ENCODE data around the gene FNBP1L.

The FNBP1L gene

DNA sequence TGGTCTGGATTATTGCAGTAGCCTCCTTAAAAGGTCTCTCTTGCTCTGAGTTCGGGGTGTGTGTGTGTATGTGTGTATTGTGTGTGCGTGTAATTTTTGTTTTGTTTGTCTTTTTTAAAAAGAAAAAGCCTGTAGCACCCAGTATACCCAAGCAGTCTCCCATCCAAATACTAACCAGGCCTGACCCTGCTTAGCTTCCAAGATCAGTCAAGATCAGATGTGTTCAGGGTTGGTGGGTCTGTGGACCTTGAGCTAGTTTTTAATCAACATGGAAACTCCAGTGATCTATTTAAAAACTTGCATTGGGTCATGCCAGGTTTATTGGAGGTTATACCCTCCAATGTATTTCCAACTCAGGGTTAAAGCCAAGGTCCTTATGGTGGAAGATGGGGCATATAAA is 40.3 kb downstream of the FNBP1L start:
- no peak overlapping the region for H3K4me3 ChIP-seq (ENCODE audit: low read depth, low read length)
- TF ChIP-seq, protein P1, sequence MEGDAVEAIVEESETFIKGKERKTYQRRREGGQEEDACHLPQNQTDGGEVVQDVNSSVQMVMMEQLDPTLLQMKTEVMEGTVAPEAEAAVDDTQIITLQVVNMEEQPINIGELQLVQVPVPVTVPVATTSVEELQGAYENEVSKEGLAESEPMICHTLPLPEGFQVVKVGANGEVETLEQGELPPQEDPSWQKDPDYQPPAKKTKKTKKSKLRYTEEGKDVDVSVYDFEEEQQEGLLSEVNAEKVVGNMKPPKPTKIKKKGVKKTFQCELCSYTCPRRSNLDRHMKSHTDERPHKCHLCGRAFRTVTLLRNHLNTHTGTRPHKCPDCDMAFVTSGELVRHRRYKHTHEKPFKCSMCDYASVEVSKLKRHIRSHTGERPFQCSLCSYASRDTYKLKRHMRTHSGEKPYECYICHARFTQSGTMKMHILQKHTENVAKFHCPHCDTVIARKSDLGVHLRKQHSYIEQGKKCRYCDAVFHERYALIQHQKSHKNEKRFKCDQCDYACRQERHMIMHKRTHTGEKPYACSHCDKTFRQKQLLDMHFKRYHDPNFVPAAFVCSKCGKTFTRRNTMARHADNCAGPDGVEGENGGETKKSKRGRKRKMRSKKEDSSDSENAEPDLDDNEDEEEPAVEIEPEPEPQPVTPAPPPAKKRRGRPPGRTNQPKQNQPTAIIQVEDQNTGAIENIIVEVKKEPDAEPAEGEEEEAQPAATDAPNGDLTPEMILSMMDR (IDR thresholded peaks at IDR 0.05; ENCODE audit: low read depth, low read length), result no peak

DNA sequence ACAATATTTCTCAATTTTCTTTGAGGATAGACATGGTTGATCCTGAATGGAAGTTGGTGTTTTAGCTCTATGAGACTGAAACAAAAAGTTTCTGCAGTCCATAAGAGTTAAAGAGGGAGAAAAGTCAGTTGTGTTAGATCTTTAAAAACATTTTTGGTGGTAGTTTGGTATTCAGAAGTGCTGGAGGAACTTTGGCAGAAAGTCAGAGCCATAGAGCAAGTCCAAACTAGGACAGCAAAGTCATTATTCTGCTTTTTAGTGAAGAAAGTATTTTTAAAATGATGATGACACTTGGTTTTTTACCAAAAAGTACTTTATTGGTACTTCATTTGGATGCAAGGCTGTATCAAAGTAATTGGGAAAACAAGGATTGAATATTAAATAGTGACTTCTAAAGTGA is 41.8 kb downstream of the FNBP1L start:
- TF ChIP-seq, protein P1 (IDR thresholded peaks at IDR 0.05; ENCODE audit: low read depth, low read length), result no peak

GRCh38 chr1:93490357-93490756 is 42.4 kb downstream of the FNBP1L start:
- no peak overlapping the region for H3K4me3 ChIP-seq (ENCODE audit: low read depth, low read length)
- TF ChIP-seq, protein P1 (IDR thresholded peaks at IDR 0.05; ENCODE audit: low read depth, low read length), result no peak

More for the DNA sequence above, 41.8 kb downstream of the FNBP1L start:
- H3K4me3 ChIP-seq (ENCODE audit: low read depth, low read length), result no peak overlapping the region

DNA sequence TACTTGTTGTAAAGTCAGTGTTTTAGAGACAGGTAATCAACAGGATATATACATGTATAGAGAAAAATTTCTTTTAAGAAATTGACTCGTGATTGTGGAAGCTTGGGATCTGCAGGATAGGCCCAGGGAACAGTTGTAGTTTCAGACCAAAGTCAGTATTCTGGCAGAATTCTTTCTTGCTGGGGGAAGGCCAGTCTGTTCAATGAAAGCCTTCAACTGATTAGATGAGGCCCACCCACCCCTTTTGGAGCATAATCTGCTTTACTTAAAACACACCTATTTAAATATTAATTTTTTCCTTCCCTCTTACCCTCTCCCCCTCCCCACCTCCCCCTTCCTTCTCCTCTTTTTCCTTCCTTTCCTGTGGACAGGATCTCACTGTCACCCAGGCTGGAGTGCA is 48.0 kb downstream of the FNBP1L start:
- H3K4me3 ChIP-seq (ENCODE audit: low read depth, low read length), result no peak overlapping the region
- TF ChIP-seq, protein P1 (IDR thresholded peaks at IDR 0.05; ENCODE audit: low read depth, low read length), result no peak

GRCh38 chr1:93496520-93496919 is 48.6 kb downstream of the FNBP1L start:
- no peak overlapping the region for H3K4me3 ChIP-seq (ENCODE audit: low read depth, low read length)
- TF ChIP-seq, protein P1 (IDR thresholded peaks at IDR 0.05; ENCODE audit: low read depth, low read length), result no peak

DNA sequence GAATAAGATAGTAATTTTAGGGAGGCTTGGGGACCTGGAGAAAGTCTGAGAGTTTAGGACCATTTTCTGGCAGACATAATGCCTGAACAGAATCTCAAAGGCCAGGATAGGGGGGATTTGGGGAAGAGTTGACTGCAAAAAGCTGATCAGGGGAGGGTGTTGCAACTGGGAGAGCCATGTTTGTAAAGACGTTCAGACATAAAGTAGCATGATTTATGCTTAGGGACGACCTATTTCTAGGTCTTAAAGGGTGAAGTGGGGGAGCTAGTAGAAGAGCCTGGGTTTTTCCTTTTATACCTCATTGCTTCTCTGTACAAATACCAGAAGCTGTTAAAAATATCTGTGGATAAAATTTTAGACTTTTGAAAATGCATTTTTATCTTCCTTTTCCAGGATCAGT is 51.2 kb downstream of the FNBP1L start:
- no peak overlapping the region for H3K4me3 ChIP-seq (ENCODE audit: low read depth, low read length)
- TF ChIP-seq, protein P1 (IDR thresholded peaks at IDR 0.05; ENCODE audit: low read depth, low read length), result no peak

GRCh38 chr1:93499533-93499932 is 51.6 kb downstream of the FNBP1L start:
- TF ChIP-seq, protein P1 (IDR thresholded peaks at IDR 0.05; ENCODE audit: low read depth, low read length), result no peak
- H3K4me3 ChIP-seq (ENCODE audit: low read depth, low read length), result no peak overlapping the region
